PFSK-1 (cell line): ENCODE results near the gene TEKT5.

Source experiments
- FOXP2 ChIP-seq: optimal IDR thresholded peaks from 2 replicates; pipeline ENCODE3; 2011; ENCODE audit warnings: borderline replicate concordance, control low read depth, inconsistent platforms; ENCODE audit not compliant: insufficient read depth; ENCODE audit errors: extremely low read length, extremely low read depth
- POLR2AphosphoS5 ChIP-seq: IDR thresholded peaks from 2 replicates; pipeline ENCODE4 v1.6.1; 2012; ENCODE audit warnings: low read depth, mild to moderate bottlenecking, control low read depth, low read length, moderate library complexity
- SIN3A ChIP-seq: IDR thresholded peaks from 2 replicates; pipeline ENCODE4 v1.6.1; 2012; ENCODE audit warnings: mild to moderate bottlenecking, low read length, moderate library complexity, borderline replicate concordance; ENCODE audit not compliant: insufficient read depth
- TAF1 ChIP-seq: IDR thresholded peaks from 2 replicates; pipeline ENCODE4 v1.6.1; 2012; ENCODE audit warnings: low read length, control low read depth, borderline replicate concordance; ENCODE audit not compliant: insufficient read depth
- TF ChIP-seq, protein P1 (sequence below), 2 experiments: IDR thresholded peaks; 2 replicates each; pipeline versions ENCODE4 v1.6.1 to v1.8.0; 2011 to 2012; ENCODE audit warnings: low read depth in 2 of 2, low read length in 2 of 2, control low read depth in 1 of 2, inconsistent platforms in 1 of 2, mild to moderate bottlenecking in 1 of 2, moderate library complexity in 1 of 2; ENCODE audit not compliant: insufficient read depth in 1 of 2

TEKT5 gene

DNA sequence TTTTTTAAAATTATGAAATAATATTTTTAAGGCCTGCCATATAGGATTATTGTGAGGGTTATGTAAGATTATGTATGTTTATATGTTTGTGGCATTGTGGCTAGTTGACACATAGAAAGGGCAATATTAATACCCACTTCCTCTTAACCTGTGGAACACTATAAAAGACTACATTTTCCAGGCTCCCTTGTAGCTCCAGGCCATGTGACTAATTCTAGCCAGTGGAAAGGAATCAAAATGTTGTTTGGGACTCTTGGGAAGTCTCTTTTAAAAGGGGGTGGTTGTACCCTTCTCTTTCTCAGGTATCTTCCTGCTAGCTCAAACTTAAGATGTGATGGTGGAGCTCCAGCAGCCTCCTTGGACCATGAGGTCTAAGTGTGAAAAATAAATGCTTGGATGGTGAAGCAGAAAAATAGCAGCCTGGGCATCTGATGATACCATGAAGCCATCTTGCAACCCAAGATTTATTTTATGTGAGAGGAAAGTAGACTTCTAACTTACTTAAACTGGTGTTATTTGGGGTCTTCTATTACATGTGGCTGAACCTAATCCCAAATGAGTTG is 39.2 kb downstream of the TEKT5 start:
- TF ChIP-seq, protein P1, sequence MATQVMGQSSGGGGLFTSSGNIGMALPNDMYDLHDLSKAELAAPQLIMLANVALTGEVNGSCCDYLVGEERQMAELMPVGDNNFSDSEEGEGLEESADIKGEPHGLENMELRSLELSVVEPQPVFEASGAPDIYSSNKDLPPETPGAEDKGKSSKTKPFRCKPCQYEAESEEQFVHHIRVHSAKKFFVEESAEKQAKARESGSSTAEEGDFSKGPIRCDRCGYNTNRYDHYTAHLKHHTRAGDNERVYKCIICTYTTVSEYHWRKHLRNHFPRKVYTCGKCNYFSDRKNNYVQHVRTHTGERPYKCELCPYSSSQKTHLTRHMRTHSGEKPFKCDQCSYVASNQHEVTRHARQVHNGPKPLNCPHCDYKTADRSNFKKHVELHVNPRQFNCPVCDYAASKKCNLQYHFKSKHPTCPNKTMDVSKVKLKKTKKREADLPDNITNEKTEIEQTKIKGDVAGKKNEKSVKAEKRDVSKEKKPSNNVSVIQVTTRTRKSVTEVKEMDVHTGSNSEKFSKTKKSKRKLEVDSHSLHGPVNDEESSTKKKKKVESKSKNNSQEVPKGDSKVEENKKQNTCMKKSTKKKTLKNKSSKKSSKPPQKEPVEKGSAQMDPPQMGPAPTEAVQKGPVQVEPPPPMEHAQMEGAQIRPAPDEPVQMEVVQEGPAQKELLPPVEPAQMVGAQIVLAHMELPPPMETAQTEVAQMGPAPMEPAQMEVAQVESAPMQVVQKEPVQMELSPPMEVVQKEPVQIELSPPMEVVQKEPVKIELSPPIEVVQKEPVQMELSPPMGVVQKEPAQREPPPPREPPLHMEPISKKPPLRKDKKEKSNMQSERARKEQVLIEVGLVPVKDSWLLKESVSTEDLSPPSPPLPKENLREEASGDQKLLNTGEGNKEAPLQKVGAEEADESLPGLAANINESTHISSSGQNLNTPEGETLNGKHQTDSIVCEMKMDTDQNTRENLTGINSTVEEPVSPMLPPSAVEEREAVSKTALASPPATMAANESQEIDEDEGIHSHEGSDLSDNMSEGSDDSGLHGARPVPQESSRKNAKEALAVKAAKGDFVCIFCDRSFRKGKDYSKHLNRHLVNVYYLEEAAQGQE (IDR thresholded peaks at IDR 0.05; ENCODE audit: insufficient read depth in 1 of 2, low read depth in 2 of 2, low read length in 2 of 2) = no peak
- TF ChIP-seq POLR2AphosphoS5 (no peak), TAF1 (no peak), FOXP2 (no peak), SIN3A (no peak)

DNA sequence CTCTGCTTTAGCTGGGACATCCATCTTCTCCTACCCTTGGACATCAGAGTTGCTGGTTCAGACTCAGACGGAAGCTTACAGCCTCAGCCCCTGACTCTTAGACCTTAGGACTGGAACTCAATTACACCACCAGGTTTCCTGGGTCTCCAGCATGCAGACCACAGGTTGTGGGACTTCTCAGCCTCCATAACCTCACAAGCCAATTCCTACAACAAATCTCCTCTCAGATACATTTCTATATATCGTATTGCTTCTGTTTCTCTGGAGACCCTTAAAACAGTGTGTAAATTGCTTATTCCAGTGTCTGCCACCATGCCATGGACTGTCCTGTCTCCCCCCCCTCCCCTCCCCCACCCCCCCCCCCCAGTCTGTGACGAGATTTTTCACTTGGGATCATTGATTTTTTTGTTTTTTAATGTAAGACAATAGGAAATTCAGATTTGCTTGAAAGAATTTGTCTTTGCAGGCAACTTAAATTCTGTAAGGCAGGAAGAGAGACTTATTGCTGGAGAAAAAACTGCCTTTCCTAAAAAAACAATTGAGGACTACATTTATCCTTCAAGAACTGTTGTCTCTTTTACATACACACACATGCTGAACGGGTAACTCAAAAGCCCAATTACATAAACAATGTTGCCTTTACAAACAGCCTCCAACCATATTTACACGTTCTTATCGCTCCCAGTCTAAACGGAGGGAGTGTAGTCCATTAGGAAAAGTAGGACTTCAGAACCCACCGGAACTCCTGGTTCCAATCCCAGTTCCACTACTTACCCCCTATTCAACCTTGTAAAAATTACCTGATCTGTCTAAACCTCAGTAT is 39.9 kb downstream of the TEKT5 start:
- TF ChIP-seq, protein P1 (IDR thresholded peaks at IDR 0.05; ENCODE audit: insufficient read depth in 1 of 2, low read depth in 2 of 2, low read length in 2 of 2) = no peak
- TF ChIP-seq TAF1 (no peak), SIN3A (no peak), POLR2AphosphoS5 (no peak), FOXP2 (no peak)

DNA sequence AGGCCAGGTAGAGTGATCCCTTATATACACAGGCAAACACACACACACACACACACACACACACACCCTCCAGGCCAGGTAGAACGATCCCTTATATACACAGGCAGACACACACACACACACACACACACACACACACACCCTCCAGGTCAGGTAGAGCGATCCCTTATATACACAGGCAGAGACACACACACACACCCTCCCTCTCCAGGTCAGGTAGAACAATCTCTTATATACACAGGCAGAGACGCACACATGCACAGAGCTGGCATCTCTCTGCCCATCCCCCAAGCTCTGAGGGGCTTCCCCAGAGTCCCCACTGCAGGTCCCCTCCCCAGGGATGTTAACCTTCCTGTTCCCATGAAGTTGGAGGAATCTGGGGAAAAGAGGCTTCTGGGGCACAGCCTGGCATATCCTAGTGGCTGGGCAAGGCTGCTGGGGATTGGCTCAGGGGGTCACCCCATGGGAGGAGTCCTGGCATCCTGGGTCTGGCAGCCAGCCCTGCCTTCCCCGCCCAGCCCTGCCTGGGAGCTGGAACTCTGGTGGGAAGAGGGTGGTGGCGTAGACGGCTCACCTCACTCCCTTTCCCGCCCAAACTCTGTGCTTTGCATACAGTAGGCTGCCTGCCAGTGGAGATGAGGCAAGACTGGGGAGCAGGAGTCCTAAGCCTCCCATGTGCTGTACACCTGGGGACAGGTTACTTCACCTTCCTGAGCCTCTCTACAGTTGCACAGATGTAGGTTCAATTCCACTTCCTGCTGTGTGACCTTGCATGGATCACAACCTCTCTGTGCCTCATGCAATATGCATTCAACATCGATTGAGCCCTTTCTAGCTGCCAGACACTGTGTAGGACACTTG is 41.8 kb downstream of the TEKT5 start:
- TF ChIP-seq TAF1 = no peak
- no peak for TF ChIP-seq SIN3A
- no peak for TF ChIP-seq POLR2AphosphoS5
- no peak for TF ChIP-seq FOXP2
- TF ChIP-seq, protein P1 (IDR thresholded peaks at IDR 0.05; ENCODE audit: insufficient read depth in 1 of 2, low read depth in 2 of 2, low read length in 2 of 2) = no peak

DNA sequence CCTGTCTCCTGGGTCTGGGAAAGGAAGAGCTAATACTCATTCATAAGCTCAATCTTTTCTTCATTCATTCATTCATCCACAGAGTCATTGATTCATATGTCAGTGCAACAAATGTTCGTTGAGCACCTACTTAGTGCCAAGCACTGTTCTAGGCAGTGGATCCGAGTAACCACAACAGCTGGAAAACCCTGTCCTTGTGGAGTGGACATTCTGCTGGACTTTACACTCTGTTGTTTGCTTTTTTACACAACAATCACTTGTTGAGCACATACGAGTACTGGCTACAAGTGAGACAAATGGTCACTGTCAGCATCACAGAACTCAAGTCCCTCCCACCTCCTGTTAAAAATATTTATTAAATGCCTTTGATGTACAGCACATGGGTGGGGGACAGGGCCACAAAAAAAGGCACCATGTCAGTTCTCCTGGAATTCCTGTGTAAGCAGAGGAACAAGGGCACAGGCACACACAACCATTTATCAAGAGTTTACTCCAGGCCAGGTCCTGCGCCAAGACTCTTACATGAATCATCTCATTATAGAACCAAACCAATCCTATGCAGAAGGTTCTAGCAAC is 46.9 kb downstream of the TEKT5 start:
- TF ChIP-seq TAF1 (no peak), FOXP2 (no peak), POLR2AphosphoS5 (no peak)
- TF ChIP-seq, protein P1 (IDR thresholded peaks at IDR 0.05; ENCODE audit: insufficient read depth in 1 of 2, low read depth in 2 of 2, low read length in 2 of 2) = no peak
